Endothelial cell of umbilical vein (primary cell): ENCODE measurements around the gene MACROD2. TPM values are rescaled to one million over a fixed set of nuclear protein-coding genes. Genes with fewer than 3 reads are reported as not detected.
"Not testable (repeated sequence)": the region's sequence is repeated elsewhere in the genome, so short reads cannot be mapped to it uniquely, and the experiment has no call there.

ENCODE experiments used
- BruUV-seq: library from RNA; stranded (reverse); fragments of 400-500 nt; replicated peaks from 2 replicates; lab custom pipeline; 2021; lab: Mats Ljungman, UMichigan
- CTCF ChIA-PET: fragments of 300-600, 350-600 bp; sonication (Branson Sonifier 250); formaldehyde crosslinking; loops from one replicate; lab custom pipeline; 2021; ENCODE audit warnings: antibody characterized with exemption, inconsistent platforms; lab: Charles Lee
- POLR2A ChIA-PET: fragments of 300-600, 350-600 bp; sonication (Branson Sonifier 250); formaldehyde crosslinking; loops from one replicate; lab custom pipeline; 2021; ENCODE audit warnings: antibody characterized with exemption, inconsistent platforms; lab: Charles Lee
- DNase-seq: peaks from one replicate; pipeline ENCODE4 v3.0.0-alpha.2; 2011; ENCODE audit warnings: low read depth, low spot score
- FAIRE-seq: peaks from 2 replicates; lab custom pipeline; 2011; peaks lifted over from hg19 to GRCh38; lab: Jason Lieb, UNC
- H2AFZ ChIP-seq: 2 replicates; pipeline ENCODE4 v1.6.0; 2012; ENCODE audit warnings: low read depth, low read length, control low read depth, inconsistent platforms
- H3K27ac ChIP-seq: 2 replicates; pipeline ENCODE4 v1.5.1; 2011; ENCODE audit warnings: low read depth, mild to moderate bottlenecking, control low read depth, low read length, moderate library complexity; ENCODE audit not compliant: insufficient read depth
- H3K27me3 ChIP-seq, 2 experiments: 2 replicates each; pipeline versions ENCODE4 v1.6.0 to v1.6.1; 2011; ENCODE audit warnings: low read length in 2 of 2, mixed read lengths in 1 of 2; ENCODE audit not compliant: control insufficient read depth in 2 of 2, insufficient read depth in 2 of 2
- H3K36me3 ChIP-seq, 2 experiments: 2 replicates in 1 of 2; 3 replicates in 1 of 2; pipeline ENCODE4 v1.5.1; 2011; ENCODE audit warnings: low read length in 2 of 2, mild to moderate bottlenecking in 1 of 2, moderate library complexity in 1 of 2; ENCODE audit not compliant: control insufficient read depth in 2 of 2, insufficient read depth in 2 of 2; ENCODE audit errors: extremely low read depth in 1 of 2
- H3K4me1 ChIP-seq: 3 replicates; pipeline ENCODE4 v1.5.1; 2011; ENCODE audit warnings: mild to moderate bottlenecking, low read length; ENCODE audit not compliant: control insufficient read depth, insufficient read depth; ENCODE audit errors: extremely low read depth
- H3K4me2 ChIP-seq: 2 replicates; pipeline ENCODE4 v1.6.1; 2011; ENCODE audit warnings: low read length, control low read depth, mixed read lengths; ENCODE audit not compliant: insufficient read depth
- H3K4me3 ChIP-seq, 3 experiments: fragments of 200-600 bp in 1 of 3; sonication (generic), shearing (Covaris generic) in 1 of 3; replicated peaks in 1 of 3; 2 replicates each; pipeline ENCODE4 v1.5.1; 2011 to 2016; ENCODE audit warnings: control low read depth in 3 of 3, low read length in 3 of 3, mild to moderate bottlenecking in 2 of 3, inconsistent platforms in 1 of 3, low read depth in 1 of 3, moderate library complexity in 1 of 3; ENCODE audit not compliant: insufficient read depth in 1 of 3
- H3K79me2 ChIP-seq: 2 replicates; pipeline ENCODE4 v1.6.0; 2012; ENCODE audit warnings: low read length, inconsistent platforms; ENCODE audit not compliant: control insufficient read depth, insufficient read depth
- H3K9ac ChIP-seq: replicated peaks from 2 replicates; pipeline ENCODE3; 2011; ENCODE audit warnings: low read length, control low read depth; ENCODE audit not compliant: insufficient read depth; ENCODE audit errors: extremely low read depth
- H3K9me1 ChIP-seq: replicated peaks from 3 replicates; pipeline ENCODE4 v1.6.0; 2011; ENCODE audit warnings: mild to moderate bottlenecking, low read length; ENCODE audit not compliant: control insufficient read depth, insufficient read depth; ENCODE audit errors: extremely low read depth
- H3K9me3 ChIP-seq: replicated peaks from 2 replicates; pipeline ENCODE4 v1.5.1; 2012; ENCODE audit warnings: low read length, inconsistent platforms; ENCODE audit not compliant: control insufficient read depth, insufficient read depth
- H4K20me1 ChIP-seq: replicated peaks from 2 replicates; pipeline ENCODE3; 2011; ENCODE audit warnings: mild to moderate bottlenecking, low read length; ENCODE audit not compliant: control insufficient read depth, insufficient read depth; ENCODE audit errors: extremely low read depth
- EZH2 ChIP-seq: IDR thresholded peaks from 2 replicates; pipeline ENCODE4 v1.6.1; 2012; ENCODE audit warnings: borderline replicate concordance, low read depth, mild to moderate bottlenecking, moderate library complexity, low read length, inconsistent platforms; ENCODE audit not compliant: severe bottlenecking
- GATA2 ChIP-seq: IDR thresholded peaks from 2 replicates; pipeline ENCODE4 v1.7.0; 2011; ENCODE audit warnings: low read depth, mild to moderate bottlenecking, moderate library complexity, mixed read lengths, low read length; ENCODE audit not compliant: insufficient read length, insufficient read depth
- JUN ChIP-seq: IDR thresholded peaks from 2 replicates; pipeline ENCODE4 v1.6.1; 2011; ENCODE audit warnings: borderline replicate concordance, low read depth; ENCODE audit not compliant: insufficient read length, insufficient read depth
- POLR2A ChIP-seq: IDR thresholded peaks from 2 replicates; pipeline ENCODE4 v1.6.1; 2012; ENCODE audit warnings: low read depth, mild to moderate bottlenecking, control low read depth, low read length
- dilution Hi-C: fragments of 300-500 bp; cut with MboI; formaldehyde crosslinking; loops from one replicate; pipeline ENCODE4 v1.15.0; 2019; ENCODE audit warnings: low sequenced_read_pairs; ENCODE audit not compliant: extremely low pct_ligation_motif_present
- intact Hi-C: fragments of 100-400 bp; cut with micrococcal nuclease; formaldehyde crosslinking; loops from one replicate; pipeline ENCODE4 v1.10.0; 2022
- polyA plus RNA-seq, 4 experiments: library from polyadenylated mRNA; depleted of rRNA in 3 of 4; stranded (reverse) in 3 of 4; unstranded in 1 of 4; fragments of >200 nt; gene quantifications; 2 replicates each; pipeline versions ENCODE4 v1.2.1 to v1.2.3, GENCODE V29; 2011 to 2012; ENCODE audit warnings: missing spikeins in 1 of 4
- total RNA-seq: library from RNA; stranded (reverse); gene quantifications from 2 replicates; pipeline ENCODE4 v1.2.3, GENCODE V29; 2021
- TF ChIP-seq, protein P1 (sequence below), 2 donors: IDR thresholded peaks; 1 replicate in 1 of 2; 2 replicates in 1 of 2; pipeline ENCODE4 v1.5.1; 2011; ENCODE audit warnings: low read length in 2 of 2, mild to moderate bottlenecking in 2 of 2, moderate library complexity in 2 of 2, control low read depth in 1 of 2, inconsistent platforms in 1 of 2, low read depth in 1 of 2; ENCODE audit not compliant: insufficient read depth in 1 of 2; ENCODE audit errors: extremely low read depth in 1 of 2
- TF ChIP-seq, protein P2 (sequence below): IDR thresholded peaks from 2 replicates; pipeline ENCODE4 v1.6.1; 2011; ENCODE audit not compliant: insufficient read depth, insufficient read length

MACROD2 gene
- total and polyA plus RNA-seq, 2 donors (not counting 3 experiments of a cell fraction or from before 2014, with no cell fraction given): 0.11 to 0.73 TPM

DNA sequence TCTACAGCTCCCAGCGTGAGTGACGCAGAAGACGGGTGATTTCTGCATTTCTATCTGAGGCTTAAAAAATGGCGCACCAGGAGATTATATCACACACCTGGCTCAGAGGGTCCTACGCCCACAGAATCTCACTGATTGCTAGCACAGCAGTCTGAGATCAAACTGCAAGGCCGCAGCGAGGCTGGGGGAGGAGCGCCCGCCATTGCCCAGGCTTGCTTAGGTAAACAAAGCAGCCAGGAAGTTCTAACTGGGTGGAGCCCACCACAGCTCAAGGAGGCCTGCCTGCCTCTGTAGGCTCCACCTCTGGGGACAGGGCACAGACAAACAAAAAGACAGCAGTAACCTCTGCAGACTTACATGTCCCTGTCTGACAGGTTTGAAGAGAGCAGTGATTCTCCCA is 275.4 kb downstream of the MACROD2 start:
- H3K4me3 ChIP-seq, H3K9me1 ChIP-seq, DNase-seq, H3K36me3 ChIP-seq, FAIRE-seq, H2AFZ ChIP-seq, H3K27me3 ChIP-seq, H3K79me2 ChIP-seq, CTCF ChIA-PET, intact Hi-C loops, H4K20me1 ChIP-seq, BruUV-seq, POLR2A ChIA-PET, H3K9me3 ChIP-seq, H3K4me1 ChIP-seq, H3K4me2 ChIP-seq, H3K27ac ChIP-seq, dilution Hi-C loops, H3K9ac ChIP-seq: not testable (repeated sequence)

DNA sequence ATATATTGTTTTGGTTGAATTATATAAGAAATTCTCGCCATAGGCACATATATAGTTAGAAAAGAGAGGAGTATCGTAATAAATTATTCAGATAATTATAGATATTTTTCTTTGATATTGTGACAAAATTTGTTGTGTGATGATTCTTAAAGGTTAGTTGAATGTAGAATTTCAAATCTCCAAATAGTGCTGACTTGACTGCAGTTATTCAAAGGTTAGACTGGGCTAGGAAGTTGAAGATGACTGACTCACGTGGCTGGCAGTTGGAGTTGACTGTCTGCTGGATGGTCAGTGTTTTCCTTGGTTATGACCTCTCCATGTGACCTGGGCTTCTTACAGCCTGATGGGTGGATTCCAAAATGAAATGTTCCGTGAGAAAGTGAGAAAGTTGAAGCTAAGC is 286.8 kb downstream of the MACROD2 start:
- intact Hi-C loops: no loop called here
- CTCF ChIA-PET: no interaction called here
- DNase-seq (no peak), FAIRE-seq (no peak)
- no TSS peak for BruUV-seq
- Histone ChIP-seq H3K9me3 (no peaks in the 10 kb centered on the region), H3K9me1 (no peaks in the 10 kb centered on the region), H4K20me1 (no peaks in the 10 kb centered on the region), H3K4me3 (no peak overlapping the region), H3K36me3 (no peaks in the 10 kb centered on the region), H3K4me2 (no peak overlapping the region), H3K9ac (no peak overlapping the region), H3K27ac (no peak overlapping the region), H2AFZ (no peak overlapping the region), H3K4me1 (no peaks in the 10 kb centered on the region), H3K27me3 (no peaks in the 10 kb centered on the region), H3K79me2 (no peaks in the 10 kb centered on the region)
- TF ChIP-seq, protein P1, sequence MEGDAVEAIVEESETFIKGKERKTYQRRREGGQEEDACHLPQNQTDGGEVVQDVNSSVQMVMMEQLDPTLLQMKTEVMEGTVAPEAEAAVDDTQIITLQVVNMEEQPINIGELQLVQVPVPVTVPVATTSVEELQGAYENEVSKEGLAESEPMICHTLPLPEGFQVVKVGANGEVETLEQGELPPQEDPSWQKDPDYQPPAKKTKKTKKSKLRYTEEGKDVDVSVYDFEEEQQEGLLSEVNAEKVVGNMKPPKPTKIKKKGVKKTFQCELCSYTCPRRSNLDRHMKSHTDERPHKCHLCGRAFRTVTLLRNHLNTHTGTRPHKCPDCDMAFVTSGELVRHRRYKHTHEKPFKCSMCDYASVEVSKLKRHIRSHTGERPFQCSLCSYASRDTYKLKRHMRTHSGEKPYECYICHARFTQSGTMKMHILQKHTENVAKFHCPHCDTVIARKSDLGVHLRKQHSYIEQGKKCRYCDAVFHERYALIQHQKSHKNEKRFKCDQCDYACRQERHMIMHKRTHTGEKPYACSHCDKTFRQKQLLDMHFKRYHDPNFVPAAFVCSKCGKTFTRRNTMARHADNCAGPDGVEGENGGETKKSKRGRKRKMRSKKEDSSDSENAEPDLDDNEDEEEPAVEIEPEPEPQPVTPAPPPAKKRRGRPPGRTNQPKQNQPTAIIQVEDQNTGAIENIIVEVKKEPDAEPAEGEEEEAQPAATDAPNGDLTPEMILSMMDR (IDR thresholded peaks at IDR 0.05; ENCODE audit: extremely low read depth in 1 of 2, insufficient read depth in 1 of 2, low read depth in 1 of 2, low read length in 2 of 2): no peak
- TF ChIP-seq JUN: no peak
- TF ChIP-seq POLR2A: no peak
- no peak for TF ChIP-seq GATA2
- TF ChIP-seq, protein P2, sequence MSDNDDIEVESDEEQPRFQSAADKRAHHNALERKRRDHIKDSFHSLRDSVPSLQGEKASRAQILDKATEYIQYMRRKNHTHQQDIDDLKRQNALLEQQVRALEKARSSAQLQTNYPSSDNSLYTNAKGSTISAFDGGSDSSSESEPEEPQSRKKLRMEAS: no peak
- no peak for TF ChIP-seq EZH2
- POLR2A ChIA-PET: no interaction called here
- dilution Hi-C loops: no loop called here
